Left colon (tissue), 2 donors: ENCODE measurements around the gene OPN3. TPM values are rescaled to one million over a fixed set of nuclear protein-coding genes. Genes with fewer than 3 reads are reported as not detected.
A peak's percentile ranks its signal among the peaks of the same experiment; 100 is the strongest.

Source experiments
- ATAC-seq: fragments of 200-7000 bp; cut with Tn5 transposase; one replicate; pipeline ENCODE4 v1.9.1; 2020; ENCODE audit warnings: mild to moderate bottlenecking, moderate library complexity
- DNase-seq, 2 donors: peaks; one replicate each; pipeline ENCODE4 v3.0.0-alpha.2; 2020
- intact Hi-C, 2 donors: fragments of 100-400 bp; cut with DNase I in 1 of 2; cut with micrococcal nuclease in 1 of 2; formaldehyde crosslinking; loops; one replicate each; pipeline versions ENCODE4 v1.11.2 to v1.14.0; 2022; cut with DNase I, micrococcal nuclease
- total RNA-seq, 2 donors: library from RNA; stranded (reverse); fragmentation: NEBNext Ultra II Directional; extraction: Animal tissue kit (Norgen Biotek cat#: 25700); gene quantifications; one replicate each; pipeline ENCODE4 v1.2.1, GENCODE V29; 2021
- donor health status: DM: no; HTN: no; CAD: no.
- donor health status: DM: yes; HTN: yes; CAD: no.

Gene OPN3
- total RNA-seq, 2 donors from 2014 or later, result 27.1 to 61.0 TPM

GRCh38 chr1:241605146-241605805 lies 34.9 kb downstream of the OPN3 start:
- DNase-seq (no peak), ATAC-seq (no peak)
- intact Hi-C loops, result no loop called here

DNA sequence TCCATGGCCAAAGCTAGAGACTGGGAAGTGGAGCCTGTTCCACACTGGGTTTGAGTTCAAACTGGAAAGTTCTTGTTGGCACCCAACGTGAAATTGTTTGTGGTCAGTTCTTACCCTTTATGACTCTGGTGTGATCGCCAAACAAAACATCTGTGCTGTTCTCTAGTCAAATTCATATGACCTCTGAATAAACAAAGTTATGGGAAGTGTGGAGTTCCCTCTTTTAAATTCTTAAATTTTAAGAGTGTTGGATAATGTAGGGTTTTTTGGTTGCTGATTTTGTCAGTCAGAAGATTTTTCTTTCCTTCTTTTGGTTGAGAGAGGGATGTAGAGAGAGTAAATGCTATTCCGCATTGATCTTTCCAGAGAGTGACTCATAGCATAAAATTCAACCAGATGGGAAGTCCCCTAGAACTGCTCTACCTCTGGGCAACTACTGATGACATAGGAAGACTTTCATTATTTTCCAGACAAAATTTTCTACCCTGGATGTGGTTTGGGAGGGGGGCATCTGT lies 36.4 kb downstream of the OPN3 start:
- no peak for ATAC-seq
- intact Hi-C loops, result no loop called here
- no peak for DNase-seq

DNA sequence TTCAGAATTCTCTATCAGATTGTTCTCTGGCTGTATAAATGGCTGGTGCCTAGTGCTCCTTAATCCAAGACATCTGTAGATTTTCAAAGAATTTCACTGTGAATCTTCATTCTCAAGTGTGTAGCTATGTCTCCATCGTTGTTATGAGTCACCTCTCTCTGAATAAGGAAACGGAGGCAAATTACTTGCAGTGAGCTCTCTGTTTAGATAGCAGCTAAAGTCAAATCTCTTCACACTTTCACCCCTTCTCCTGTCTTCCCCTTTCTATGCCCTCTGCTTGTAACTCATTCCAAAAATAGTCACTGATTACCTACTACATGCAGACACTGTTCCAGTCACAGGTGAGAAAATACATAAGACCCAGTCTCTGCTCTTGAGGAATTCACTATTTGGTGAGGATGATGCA lies 39.7 kb downstream of the OPN3 start:
- DNase-seq (no peak), ATAC-seq (no peak)
- intact Hi-C loops, result no loop called here

DNA sequence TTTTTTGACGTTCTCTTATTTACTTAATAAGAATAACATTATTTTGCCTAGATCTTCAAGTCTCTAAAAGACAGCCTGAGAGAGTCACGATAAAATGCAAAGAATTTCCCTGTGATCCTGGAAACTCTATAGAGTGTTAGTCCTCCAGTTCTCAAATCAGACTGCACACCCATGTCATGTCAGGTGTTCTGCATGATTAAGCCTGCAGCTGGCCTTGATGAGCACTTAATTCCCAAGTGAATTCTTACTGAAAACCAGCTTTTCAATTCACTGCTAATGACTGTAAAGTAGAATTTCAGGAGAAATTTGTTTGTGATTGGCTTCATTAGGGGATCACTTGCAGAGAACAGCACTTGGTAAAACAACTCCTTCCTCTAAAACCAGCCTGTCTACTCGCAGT lies 41.9 kb downstream of the OPN3 start:
- no peak for ATAC-seq
- intact Hi-C loops, result no loop called here
- DNase-seq, result no peak

GRCh38 chr1:241596633-241597032 lies 43.5 kb downstream of the OPN3 start:
- DNase-seq (no peak), ATAC-seq (no peak)
- intact Hi-C loops, result no loop called here

- ATAC-seq (no peak), DNase-seq (no peak)
- intact Hi-C loops, result no loop called here
Measured at GRCh38 chr1:241593186-241593585, 47.0 kb downstream of the OPN3 start.

DNA sequence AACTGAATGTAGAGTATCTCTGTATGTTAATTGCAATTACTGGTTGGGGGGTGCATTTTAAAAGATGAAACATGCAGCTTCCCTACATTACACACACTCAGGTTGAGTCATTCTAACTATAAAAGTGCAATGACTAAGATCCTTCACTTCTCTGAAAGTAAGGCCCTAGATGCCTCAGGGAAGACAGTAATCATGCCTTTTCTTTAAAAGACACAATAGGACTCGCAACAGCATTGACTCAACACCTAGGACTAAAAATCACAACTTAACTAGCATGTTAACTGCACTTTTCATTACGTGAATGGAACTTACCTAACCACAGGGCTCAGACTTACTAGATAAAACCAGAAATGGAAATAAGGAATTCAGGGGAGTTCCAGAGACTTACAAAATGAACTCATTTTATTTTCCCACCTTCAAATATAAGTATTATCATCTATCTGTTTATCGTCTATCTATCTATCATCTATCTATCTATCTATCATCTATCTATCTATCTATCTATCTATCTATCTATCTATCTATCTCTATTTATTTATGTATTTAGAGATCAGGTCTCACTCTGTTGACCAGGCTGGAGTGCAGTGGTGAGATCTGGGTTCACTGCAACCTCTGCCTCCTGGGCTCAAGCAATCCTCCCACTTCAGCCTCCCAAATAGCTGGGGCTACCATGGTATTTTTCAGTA lies 47.8 kb downstream of the OPN3 start:
- ATAC-seq, result no peak
- intact Hi-C loops, result no loop called here
- DNase-seq, result no peak

DNA sequence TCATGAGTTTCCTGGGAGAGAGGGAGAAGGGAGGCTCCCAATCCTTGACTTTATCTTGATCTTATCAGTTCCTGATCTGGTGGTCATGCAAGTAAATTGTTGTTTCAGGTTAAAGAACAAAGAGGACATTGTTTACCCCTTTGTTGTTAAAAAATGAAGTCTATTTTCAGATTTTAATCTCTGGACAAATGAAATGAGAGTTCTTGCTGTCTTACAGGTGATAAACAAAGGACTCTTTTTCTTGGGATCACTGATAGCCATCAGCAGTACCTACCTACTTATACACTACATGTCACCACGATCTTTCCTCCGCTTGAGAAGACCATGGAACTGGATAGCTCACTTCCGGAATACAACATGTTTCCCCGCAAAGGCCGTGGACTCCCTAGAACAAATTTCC lies 48.4 kb downstream of the OPN3 start:
- no peak for ATAC-seq
- intact Hi-C loops, result no loop called here

GRCh38 chr1:241591317-241591716 lies 48.9 kb downstream of the OPN3 start:
- ATAC-seq (no peak), DNase-seq (no peak)
- intact Hi-C loops, result no loop called here

More for the DNA sequence above, 48.4 kb downstream of the OPN3 start:
- no peak for DNase-seq

GRCh38 chr1:241590719-241591118 lies 49.5 kb downstream of the OPN3 start:
- ATAC-seq (no peak), DNase-seq (no peak)
- intact Hi-C loops, result no loop called here

DNA sequence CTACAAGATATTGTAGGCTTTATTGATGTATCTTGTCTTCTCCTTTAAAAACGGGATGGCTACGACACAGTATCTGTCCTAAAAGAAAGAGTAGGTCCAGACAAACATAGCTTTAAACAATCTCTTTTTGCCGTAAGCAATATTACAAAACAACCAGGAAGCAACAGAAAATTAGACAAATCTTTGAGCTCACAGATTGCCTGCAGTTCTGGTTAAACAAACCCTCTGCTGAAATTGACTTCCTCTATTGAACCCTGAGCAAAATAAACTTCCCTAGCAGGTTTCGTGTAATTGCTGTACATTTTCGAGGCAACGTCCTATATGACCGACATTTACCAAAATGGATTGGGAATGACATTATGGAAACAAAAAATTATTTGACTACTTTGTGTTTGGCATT lies 50.6 kb downstream of the OPN3 start:
- no peak for DNase-seq
- intact Hi-C loops, result no loop called here
- no peak for ATAC-seq

- intact Hi-C loops, result no loop called here
- DNase-seq, result no peak
- ATAC-seq, result no peak
Measured at GRCh38 chr1:241586905-241587512, 53.2 kb downstream of the OPN3 start.

DNA sequence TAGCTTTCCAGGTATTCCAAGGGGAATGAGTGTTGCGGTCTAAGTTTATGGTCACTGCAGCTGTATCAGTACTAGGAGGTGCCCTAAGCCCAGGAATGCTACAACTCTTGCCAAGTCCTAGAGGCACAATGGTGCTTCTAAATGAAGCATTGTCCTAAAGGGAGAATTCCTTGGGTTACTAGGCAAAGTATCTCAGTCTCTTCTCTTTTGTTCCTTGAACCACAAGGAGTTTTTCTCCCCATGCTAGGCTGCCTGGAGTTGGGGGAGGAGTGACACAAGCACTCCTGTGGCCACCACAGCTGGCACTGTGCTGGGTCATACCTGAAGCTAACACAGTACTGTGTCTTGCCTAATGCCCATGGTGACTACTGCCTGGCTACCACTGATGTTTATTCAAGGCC lies 57.2 kb downstream of the OPN3 start:
- ATAC-seq (no peak), DNase-seq (no peak)
- intact Hi-C loops, result no loop called here

GRCh38 chr1:241579434-241579833 lies 60.7 kb downstream of the OPN3 start:
- peak; percentile 39 for ATAC-seq
- intact Hi-C loops, result no loop called here
- DNase-seq, result no peak

GRCh38 chr1:241574154-241574553 lies 66.0 kb downstream of the OPN3 start:
- ATAC-seq, result no peak
- intact Hi-C loops, result no loop called here
- no peak for DNase-seq

GRCh38 chr1:241569848-241570247 lies 70.3 kb downstream of the OPN3 start:
- intact Hi-C loops, result no loop called here
- no peak for DNase-seq
- ATAC-seq, result no peak

- ATAC-seq (no peak), DNase-seq (no peak)
- intact Hi-C loops, result no loop called here
Measured at GRCh38 chr1:241560849-241561187, 79.4 kb downstream of the OPN3 start.

DNA sequence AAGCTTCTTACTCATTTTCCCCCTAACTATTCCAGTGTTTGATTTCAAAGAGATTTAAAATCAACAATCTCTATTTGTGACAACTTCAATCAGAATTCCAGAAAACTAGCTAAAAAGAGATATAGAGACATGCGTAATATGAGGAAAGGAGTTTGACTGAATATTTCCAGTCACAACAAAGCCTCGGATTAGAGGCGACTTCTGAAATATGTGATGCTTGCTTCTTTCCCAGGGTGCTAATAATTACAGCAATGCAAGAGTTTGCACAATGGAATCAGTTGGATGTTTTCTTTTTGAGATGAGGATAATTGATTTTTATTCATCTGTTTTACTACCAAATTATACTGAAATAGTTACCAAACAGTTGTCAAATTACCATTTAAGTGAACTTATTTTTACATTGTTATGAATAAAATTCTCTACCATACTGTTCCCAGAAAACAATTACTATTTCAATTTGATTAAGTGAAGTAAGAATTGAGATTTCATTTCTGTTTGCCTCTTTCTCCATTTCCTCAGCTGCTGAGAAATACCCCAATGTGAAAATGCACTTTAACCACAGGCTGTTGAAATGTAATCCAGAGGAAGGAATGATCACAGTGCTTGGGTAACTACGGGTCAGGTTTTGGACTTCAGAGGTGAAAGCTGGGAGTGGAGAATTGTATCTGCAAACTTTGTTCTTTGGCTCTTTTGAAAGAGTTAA lies 79.9 kb downstream of the OPN3 start:
- DNase-seq (no peak), ATAC-seq (no peak)
- intact Hi-C loops, result no loop called here

DNA sequence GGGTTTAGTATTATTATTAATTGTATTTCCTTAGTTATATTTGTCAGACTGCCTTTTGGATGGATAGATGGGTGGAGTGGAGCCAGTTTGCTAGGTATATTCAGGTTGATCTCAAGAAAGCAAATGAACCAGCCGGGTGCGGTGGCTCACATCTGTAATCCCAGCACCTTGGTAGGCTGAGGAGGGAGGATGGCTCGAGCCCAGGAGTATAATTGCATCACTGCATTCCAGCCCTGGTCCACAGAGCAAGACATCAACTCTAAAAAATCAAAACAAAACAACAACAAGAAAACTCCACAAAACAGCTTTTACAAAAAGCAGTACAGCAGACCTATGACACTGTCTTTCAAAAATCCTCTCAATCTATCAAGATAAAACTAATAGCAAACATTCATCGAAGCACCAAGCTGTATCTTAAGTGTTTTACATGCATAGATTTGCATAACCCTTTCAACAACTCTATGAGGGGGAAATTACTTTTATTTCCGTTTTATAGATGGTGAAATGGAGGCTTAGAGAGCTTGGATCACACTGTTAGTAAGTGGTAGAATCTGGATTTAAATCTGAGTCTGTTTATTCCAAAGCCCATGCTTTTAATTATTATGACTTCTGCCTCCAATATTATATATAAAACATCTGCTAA lies 82.5 kb downstream of the OPN3 start:
- DNase-seq (no peak), ATAC-seq (no peak)
- intact Hi-C loops, result no loop called here
